ENCODE results near the gene ARSG.
"Not testable (repeated sequence)": the region's sequence is repeated elsewhere in the genome, so short reads cannot be mapped to it uniquely, and the experiment has no call there.

ARSG gene

GRCh38 chr17:68255151-68255550, 36.1 kb upstream of the ARSG start:
- H3K36me3 ChIP-seq (ENCODE audit: control insufficient read depth in 2 of 2, insufficient read depth in 1 of 2, low read length in 2 of 2), result peaks cover 38 to 73% of the 10 kb centered on the region in 2 experiments
- ChIA-PET POLR2A (no interaction called here), CTCF (interaction anchor here (1.0 to 1.8 kb wide), 3 partner anchors 7 to 219 kb away, joined by 3 to 4 read pairs (median 4); no protein-coding TSS in a partner anchor)
- H3K9me3 ChIP-seq (ENCODE audit: control insufficient read depth, insufficient read depth, low read depth, low read length), result no peaks in the 10 kb centered on the region
- H3K4me3 ChIP-seq (ENCODE audit: low read depth, low read length), result no peak overlapping the region
- no peak overlapping the region for H3K27ac ChIP-seq (ENCODE audit: extremely low read depth, low read depth, low read length)
- no peaks in the 10 kb centered on the region for H3K4me1 ChIP-seq (ENCODE audit: control insufficient read depth, insufficient read depth, low read length)
- TF ChIP-seq ZNF610 (tag by site-specific recombination; IDR thresholded peaks at IDR 0.05; ENCODE audit: borderline replicate concordance) (no peak), ZNF274 (IDR thresholded peaks at IDR 0.05; ENCODE audit: low read length) (no peak), ZNF274 (tag by site-specific recombination; IDR thresholded peaks at IDR 0.05; ENCODE audit: borderline replicate concordance) (no peak), REST (tag by site-specific recombination; IDR thresholded peaks at IDR 0.05) (no peak), ZNF266 (tag by site-specific recombination; IDR thresholded peaks at IDR 0.05; ENCODE audit: low read depth) (no peak), ZNF768 (tag by site-specific recombination; IDR thresholded peaks at IDR 0.05) (no peak)

GRCh38 chr17:68255731-68256538, 35.4 kb upstream of the ARSG start:
- H3K36me3 ChIP-seq (ENCODE audit: control insufficient read depth in 2 of 2, insufficient read depth in 1 of 2, low read length in 2 of 2), result peaks cover 33 to 65% of the 10 kb centered on the region in 2 experiments
- H3K27ac ChIP-seq (ENCODE audit: extremely low read depth, low read depth, low read length), result no peak overlapping the region
- H3K4me1 ChIP-seq (ENCODE audit: control insufficient read depth, insufficient read depth, low read length), result no peaks in the 10 kb centered on the region
- TF ChIP-seq PRDM4 (tag by site-specific recombination; IDR thresholded peaks at IDR 0.05) (no peak), ZNF670 (tag by site-specific recombination; IDR thresholded peaks at IDR 0.05; ENCODE audit: low read depth) (no peak), FEZF1 (tag by site-specific recombination; IDR thresholded peaks at IDR 0.05) (no peak), MYNN (tag by site-specific recombination; IDR thresholded peaks at IDR 0.05; ENCODE audit: borderline replicate concordance) (no peak), ZNF132 (tag by site-specific recombination; IDR thresholded peaks at IDR 0.05; ENCODE audit: borderline replicate concordance) (no peak), ZNF26 (tag by site-specific recombination; IDR thresholded peaks at IDR 0.05) (no peak), ZNF623 (tag by site-specific recombination; IDR thresholded peaks at IDR 0.05) (no peak), ZNF677 (tag by site-specific recombination; IDR thresholded peaks at IDR 0.05) (no peak), CTCF (tag by site-specific recombination; IDR thresholded peaks at IDR 0.05) (no peak), MEIS1 (CRISPR knock-in tag; IDR thresholded peaks at IDR 0.05; ENCODE audit: borderline replicate concordance) (no peak), ZNF155 (tag by site-specific recombination; IDR thresholded peaks at IDR 0.05) (no peak)
- no peak overlapping the region for H3K4me3 ChIP-seq (ENCODE audit: low read depth, low read length)
- H3K9me3 ChIP-seq (ENCODE audit: control insufficient read depth, insufficient read depth, low read depth, low read length), result no peaks in the 10 kb centered on the region
- ChIA-PET CTCF (interaction anchor here (0.9 to 1.1 kb wide), 3 partner anchors 143 to 218 kb away, joined by 3 to 4 read pairs (median 3); no protein-coding TSS in a partner anchor), POLR2A (no interaction called here)

GRCh38 chr17:68256701-68257100, 34.6 kb upstream of the ARSG start:
- H3K27ac ChIP-seq (ENCODE audit: extremely low read depth, low read depth, low read length); POLR2A ChIA-PET; H3K4me1 ChIP-seq (ENCODE audit: control insufficient read depth, insufficient read depth, low read length); CTCF ChIA-PET; H3K4me3 ChIP-seq (ENCODE audit: low read depth, low read length); H3K9me3 ChIP-seq (ENCODE audit: control insufficient read depth, insufficient read depth, low read depth, low read length): not testable (repeated sequence)
- peaks cover 28 to 58% of the 10 kb centered on the region in 2 experiments for H3K36me3 ChIP-seq (ENCODE audit: control insufficient read depth in 2 of 2, insufficient read depth in 1 of 2, low read length in 2 of 2)
